ENCODE measurements around the gene PROX1. TPM values are rescaled to one million over a fixed set of nuclear protein-coding genes. Genes with fewer than 3 reads are reported as not detected.
"Not testable (repeated sequence)": the region's sequence is repeated elsewhere in the genome, so short reads cannot be mapped to it uniquely, and the experiment has no call there.

PROX1 gene
- total RNA-seq, 2 experiments from 2014 or later: 0.03 TPM; not detected in 1

DNA sequence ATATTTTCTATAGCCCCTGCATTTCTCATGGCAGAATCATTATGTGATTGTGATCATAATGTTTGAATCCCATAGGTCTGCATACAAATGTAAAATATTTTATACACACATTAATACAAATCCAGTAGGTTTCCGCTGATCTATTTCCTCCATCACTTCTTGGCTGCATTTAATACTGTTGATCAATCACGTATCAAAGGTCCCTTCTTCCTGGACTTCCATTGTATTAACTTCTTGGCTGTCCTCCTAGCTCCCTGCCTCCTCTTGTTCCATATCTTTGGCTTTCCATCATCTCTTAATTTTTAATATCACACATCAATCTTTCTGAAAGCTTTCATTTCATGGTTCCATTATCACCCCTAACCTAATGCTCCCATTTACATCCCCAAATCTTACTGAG is 97.6 kb downstream of the PROX1 start:
- TF ChIP-seq, protein P1, sequence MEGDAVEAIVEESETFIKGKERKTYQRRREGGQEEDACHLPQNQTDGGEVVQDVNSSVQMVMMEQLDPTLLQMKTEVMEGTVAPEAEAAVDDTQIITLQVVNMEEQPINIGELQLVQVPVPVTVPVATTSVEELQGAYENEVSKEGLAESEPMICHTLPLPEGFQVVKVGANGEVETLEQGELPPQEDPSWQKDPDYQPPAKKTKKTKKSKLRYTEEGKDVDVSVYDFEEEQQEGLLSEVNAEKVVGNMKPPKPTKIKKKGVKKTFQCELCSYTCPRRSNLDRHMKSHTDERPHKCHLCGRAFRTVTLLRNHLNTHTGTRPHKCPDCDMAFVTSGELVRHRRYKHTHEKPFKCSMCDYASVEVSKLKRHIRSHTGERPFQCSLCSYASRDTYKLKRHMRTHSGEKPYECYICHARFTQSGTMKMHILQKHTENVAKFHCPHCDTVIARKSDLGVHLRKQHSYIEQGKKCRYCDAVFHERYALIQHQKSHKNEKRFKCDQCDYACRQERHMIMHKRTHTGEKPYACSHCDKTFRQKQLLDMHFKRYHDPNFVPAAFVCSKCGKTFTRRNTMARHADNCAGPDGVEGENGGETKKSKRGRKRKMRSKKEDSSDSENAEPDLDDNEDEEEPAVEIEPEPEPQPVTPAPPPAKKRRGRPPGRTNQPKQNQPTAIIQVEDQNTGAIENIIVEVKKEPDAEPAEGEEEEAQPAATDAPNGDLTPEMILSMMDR (IDR thresholded peaks at IDR 0.05): no peak
- ATAC-seq (ENCODE audit: poor library complexity): no peak

DNA sequence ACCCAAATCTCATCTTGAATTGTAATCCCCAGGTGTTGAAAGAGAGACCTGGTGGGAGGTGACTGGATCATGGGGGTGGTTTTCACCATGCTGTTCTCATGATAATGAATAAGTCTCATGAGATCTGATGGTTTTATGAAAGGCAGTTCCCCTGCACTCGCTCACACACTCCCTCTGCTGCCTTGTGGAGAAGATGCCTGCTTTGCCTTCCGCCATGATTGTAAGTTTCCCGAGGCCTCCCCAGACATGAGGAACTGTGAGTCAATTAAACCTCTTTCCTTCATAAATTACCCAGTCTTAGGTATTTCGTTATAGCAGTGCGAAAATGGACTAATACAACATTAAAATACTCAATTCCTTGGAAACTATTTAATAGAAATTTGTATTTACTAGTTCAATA is 99.2 kb downstream of the PROX1 start:
- H3K36me3 ChIP-seq (ENCODE audit: insufficient read depth, low read length): no peaks in the 10 kb centered on the region

More for the DNA sequence above, 97.6 kb downstream of the PROX1 start:
- H3K27ac Mint-ChIP-seq: no peak overlapping the region
- H3K4me1 ChIP-seq (ENCODE audit: insufficient read depth, low read length): no peaks in the 10 kb centered on the region
- H3K27me3 Mint-ChIP-seq: no peaks in the 10 kb centered on the region
- H3K9me3 Mint-ChIP-seq: no peaks in the 10 kb centered on the region
- no peak overlapping the region for H3K4me3 Mint-ChIP-seq
- no peaks in the 10 kb centered on the region for H3K9me3 ChIP-seq (ENCODE audit: control insufficient read depth in 1 of 2, insufficient read depth in 1 of 2, low read length in 2 of 2)
- CTCF ChIA-PET: no interaction called here
- no peak overlapping the region for H3K27ac ChIP-seq (ENCODE audit: low read depth in 1 of 2, low read length in 2 of 2)
- intact Hi-C loops (cut with DNase I, micrococcal nuclease): no loop called here
- H3K4me3 ChIP-seq (ENCODE audit: low read length): no peak overlapping the region
- no peaks in the 10 kb centered on the region for H3K36me3 ChIP-seq (ENCODE audit: insufficient read depth, low read length)
- DNase-seq: no peak
- no peaks in the 10 kb centered on the region for H3K36me3 Mint-ChIP-seq (ENCODE audit: low read depth)
- H3K4me1 Mint-ChIP-seq (ENCODE audit: low read depth): no peaks in the 10 kb centered on the region
- no peaks in the 10 kb centered on the region for H3K27me3 ChIP-seq (ENCODE audit: control insufficient read depth in 1 of 2, insufficient read depth in 2 of 2, low read length in 2 of 2)
- POLR2A ChIA-PET: no interaction called here

DNA sequence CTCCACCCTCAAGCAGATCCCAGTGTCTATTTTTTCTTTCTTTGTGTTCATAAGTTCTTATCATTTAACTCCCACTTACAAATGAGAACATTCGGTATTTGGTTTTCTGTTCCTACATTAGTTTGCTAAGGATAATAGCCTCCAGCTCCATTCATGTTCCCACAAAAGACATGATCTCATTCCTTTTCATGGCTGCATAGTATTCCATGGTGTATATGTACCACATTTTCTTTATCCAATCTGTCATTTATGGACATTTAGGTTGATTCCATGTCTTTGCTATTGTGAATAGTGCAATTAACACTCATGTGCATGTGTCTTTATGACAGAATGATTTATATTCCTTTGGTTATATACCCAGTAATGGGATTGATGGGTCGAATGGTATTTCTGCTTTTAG is 101.2 kb downstream of the PROX1 start:
- H3K36me3 ChIP-seq (ENCODE audit: insufficient read depth, low read length); intact Hi-C loops (cut with DNase I, micrococcal nuclease); DNase-seq; H3K4me3 Mint-ChIP-seq; H3K9me3 ChIP-seq (ENCODE audit: control insufficient read depth in 1 of 2, insufficient read depth in 1 of 2, low read length in 2 of 2); H3K27me3 Mint-ChIP-seq; H3K27me3 ChIP-seq (ENCODE audit: control insufficient read depth in 1 of 2, insufficient read depth in 2 of 2, low read length in 2 of 2); H3K9me3 Mint-ChIP-seq; CTCF ChIA-PET; H3K27ac Mint-ChIP-seq; POLR2A ChIA-PET; H3K4me1 Mint-ChIP-seq (ENCODE audit: low read depth); H3K27ac ChIP-seq (ENCODE audit: low read depth in 1 of 2, low read length in 2 of 2); H3K36me3 Mint-ChIP-seq (ENCODE audit: low read depth); ATAC-seq (ENCODE audit: poor library complexity); H3K4me1 ChIP-seq (ENCODE audit: insufficient read depth, low read length); H3K4me3 ChIP-seq (ENCODE audit: low read length): not testable (repeated sequence)

More for the DNA sequence above, 99.2 kb downstream of the PROX1 start:
- Histone ChIP-seq H3K27me3 (ENCODE audit: control insufficient read depth in 1 of 2, insufficient read depth in 2 of 2, low read length in 2 of 2) (no peaks in the 10 kb centered on the region), H3K4me1 (ENCODE audit: insufficient read depth, low read length) (no peaks in the 10 kb centered on the region), H3K9me3 (ENCODE audit: control insufficient read depth in 1 of 2, insufficient read depth in 1 of 2, low read length in 2 of 2) (no peaks in the 10 kb centered on the region), H3K4me3 (ENCODE audit: low read length) (no peak overlapping the region), H3K27ac (ENCODE audit: low read depth in 1 of 2, low read length in 2 of 2) (no peak overlapping the region)
- TF ChIP-seq, protein P1 (IDR thresholded peaks at IDR 0.05): no peak
- intact Hi-C loops (cut with DNase I, micrococcal nuclease): no loop called here
- DNase-seq (no peak), ATAC-seq (ENCODE audit: poor library complexity) (no peak)
- no peaks in the 10 kb centered on the region for H3K27me3 Mint-ChIP-seq
- no peaks in the 10 kb centered on the region for H3K36me3 Mint-ChIP-seq (ENCODE audit: low read depth)
- POLR2A ChIA-PET: no interaction called here
- no peaks in the 10 kb centered on the region for H3K4me1 Mint-ChIP-seq (ENCODE audit: low read depth)
- no peak overlapping the region for H3K27ac Mint-ChIP-seq
- H3K9me3 Mint-ChIP-seq: no peaks in the 10 kb centered on the region
- CTCF ChIA-PET: no interaction called here
- H3K4me3 Mint-ChIP-seq: no peak overlapping the region
